ENCODE data around the gene SCN2A. TPM values are rescaled to one million over a fixed set of nuclear protein-coding genes. Genes with fewer than 3 reads are reported as not detected.

SCN2A gene
- total and polyA plus RNA-seq, 4 donors, result 0.02 to 0.31 (median 0.11) TPM

DNA sequence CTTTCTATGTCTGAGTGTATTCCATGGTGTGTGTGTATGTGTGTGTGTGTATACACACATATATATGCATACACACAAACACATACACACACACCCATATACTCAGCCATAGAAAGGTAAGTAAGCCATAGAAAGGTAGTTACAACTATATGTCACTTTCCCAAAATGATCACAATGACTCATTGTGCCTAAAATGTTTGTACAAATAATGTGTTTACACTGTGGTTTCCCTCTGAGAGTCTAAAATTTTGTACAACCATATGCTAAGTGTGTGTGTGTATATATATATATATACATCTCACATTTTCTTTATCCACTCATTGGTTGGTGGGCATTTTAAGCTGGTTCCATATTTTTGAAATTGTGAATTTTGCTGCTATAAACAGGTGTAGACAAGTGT, 175.0 kb downstream of the SCN2A start:
- TF ChIP-seq, protein P1, sequence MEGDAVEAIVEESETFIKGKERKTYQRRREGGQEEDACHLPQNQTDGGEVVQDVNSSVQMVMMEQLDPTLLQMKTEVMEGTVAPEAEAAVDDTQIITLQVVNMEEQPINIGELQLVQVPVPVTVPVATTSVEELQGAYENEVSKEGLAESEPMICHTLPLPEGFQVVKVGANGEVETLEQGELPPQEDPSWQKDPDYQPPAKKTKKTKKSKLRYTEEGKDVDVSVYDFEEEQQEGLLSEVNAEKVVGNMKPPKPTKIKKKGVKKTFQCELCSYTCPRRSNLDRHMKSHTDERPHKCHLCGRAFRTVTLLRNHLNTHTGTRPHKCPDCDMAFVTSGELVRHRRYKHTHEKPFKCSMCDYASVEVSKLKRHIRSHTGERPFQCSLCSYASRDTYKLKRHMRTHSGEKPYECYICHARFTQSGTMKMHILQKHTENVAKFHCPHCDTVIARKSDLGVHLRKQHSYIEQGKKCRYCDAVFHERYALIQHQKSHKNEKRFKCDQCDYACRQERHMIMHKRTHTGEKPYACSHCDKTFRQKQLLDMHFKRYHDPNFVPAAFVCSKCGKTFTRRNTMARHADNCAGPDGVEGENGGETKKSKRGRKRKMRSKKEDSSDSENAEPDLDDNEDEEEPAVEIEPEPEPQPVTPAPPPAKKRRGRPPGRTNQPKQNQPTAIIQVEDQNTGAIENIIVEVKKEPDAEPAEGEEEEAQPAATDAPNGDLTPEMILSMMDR (IDR thresholded peaks at IDR 0.05; ENCODE audit: control extremely low read depth, extremely low read depth), result no peak
- H3K27ac ChIP-seq (ENCODE audit: low read depth in 1 of 2, low read length in 1 of 2), result no peak overlapping the region

DNA sequence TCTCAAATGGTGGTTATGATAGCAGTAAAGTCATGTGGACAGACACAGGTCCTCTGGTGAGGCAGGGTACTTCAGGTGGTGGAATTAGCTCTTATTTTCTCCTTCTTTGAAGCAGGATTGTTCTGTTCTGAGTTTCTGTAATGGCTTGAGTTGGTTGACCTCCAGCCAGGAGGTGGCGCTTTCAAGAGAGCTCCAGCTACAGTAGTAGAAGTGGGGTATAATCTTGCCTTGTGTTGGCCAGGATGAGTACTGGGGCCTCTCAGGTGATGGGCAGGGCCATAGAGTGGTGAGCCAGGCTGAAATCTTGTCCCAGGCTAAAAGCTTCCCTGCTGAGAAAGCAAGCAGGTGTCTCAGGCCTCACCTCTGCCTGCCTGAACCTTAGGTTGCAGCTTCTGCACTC, 177.8 kb downstream of the SCN2A start:
- ATAC-seq (ENCODE audit: insufficient read depth, low FRiP score), result no peak
- TF ChIP-seq, protein P1 (IDR thresholded peaks at IDR 0.05; ENCODE audit: control extremely low read depth, extremely low read depth), result no peak
- WGBS, 2 donors, result 94 to 98% methylated on average over 1 of the region's 1 CpG
- DNase-seq, result no peak
- no peak overlapping the region for H3K27ac ChIP-seq (ENCODE audit: low read depth in 1 of 2, low read length in 1 of 2)
- H3K4me3 ChIP-seq, result no peak overlapping the region
- H3K27me3 ChIP-seq (ENCODE audit: control insufficient read depth in 3 of 3, insufficient read depth in 3 of 3, low read length in 2 of 3), result peaks cover 0 to 3% (median 0%) of the 10 kb centered on the region in 3 donors
- H3K9ac ChIP-seq (ENCODE audit: insufficient read depth in 1 of 2, low read length in 2 of 2), result no peak overlapping the region
- H3K36me3 ChIP-seq (ENCODE audit: control insufficient read depth in 4 of 4, insufficient read depth in 4 of 4, low read length in 4 of 4), result no peaks in the 10 kb centered on the region
- H3K9me3 ChIP-seq (ENCODE audit: control insufficient read depth in 4 of 4, insufficient read depth in 3 of 4, low read length in 3 of 4), result peaks cover 0 to 2% (median 0%) of the 10 kb centered on the region in 4 donors
- no peaks in the 10 kb centered on the region for H3K4me1 ChIP-seq (ENCODE audit: control insufficient read depth in 5 of 5, insufficient read depth in 5 of 5, low read length in 5 of 5)

More for the DNA sequence above, 175.0 kb downstream of the SCN2A start:
- ATAC-seq (ENCODE audit: insufficient read depth, low FRiP score) (no peak), DNase-seq (no peak)
- H3K27me3 ChIP-seq (ENCODE audit: control insufficient read depth in 3 of 3, insufficient read depth in 3 of 3, low read length in 2 of 3), result peaks cover 0 to 3% (median 0%) of the 10 kb centered on the region in 3 donors
- H3K9ac ChIP-seq (ENCODE audit: insufficient read depth in 1 of 2, low read length in 2 of 2), result no peak overlapping the region
- no peaks in the 10 kb centered on the region for H3K36me3 ChIP-seq (ENCODE audit: control insufficient read depth in 4 of 4, insufficient read depth in 4 of 4, low read length in 4 of 4)
- H3K9me3 ChIP-seq (ENCODE audit: control insufficient read depth in 4 of 4, insufficient read depth in 3 of 4, low read length in 3 of 4), result no peaks in the 10 kb centered on the region
- H3K4me1 ChIP-seq (ENCODE audit: control insufficient read depth in 5 of 5, insufficient read depth in 5 of 5, low read length in 5 of 5), result peaks cover 0 to 5% (median 0%) of the 10 kb centered on the region in 5 donors
- no peak overlapping the region for H3K4me3 ChIP-seq

DNA sequence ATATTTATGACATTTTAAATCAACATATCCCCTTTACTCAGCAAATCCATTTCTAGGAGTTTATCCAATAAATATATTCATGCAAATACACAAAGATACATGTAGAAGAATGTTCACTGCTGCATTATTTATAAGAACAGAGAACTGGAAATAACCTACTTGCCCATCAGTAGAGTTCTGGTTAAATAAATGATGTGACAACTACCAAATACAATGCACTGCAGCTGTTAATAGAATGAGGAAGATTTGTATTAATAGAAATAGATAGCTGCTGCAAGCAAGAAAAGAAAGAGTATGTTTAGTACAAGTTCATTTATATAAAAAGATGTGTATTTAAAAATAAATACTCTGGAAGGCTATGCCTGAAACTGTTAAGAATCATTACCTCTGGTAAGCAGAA, 181.0 kb downstream of the SCN2A start:
- TF ChIP-seq, protein P1 (IDR thresholded peaks at IDR 0.05; ENCODE audit: control extremely low read depth, extremely low read depth), result no peak
- Histone ChIP-seq H3K9me3 (ENCODE audit: control insufficient read depth in 4 of 4, insufficient read depth in 3 of 4, low read length in 3 of 4) (peaks cover 0 to 9% (median 2%) of the 10 kb centered on the region in 4 donors), H3K36me3 (ENCODE audit: control insufficient read depth in 4 of 4, insufficient read depth in 4 of 4, low read length in 4 of 4) (no peaks in the 10 kb centered on the region), H3K27ac (ENCODE audit: low read depth in 1 of 2, low read length in 1 of 2) (no peak overlapping the region), H3K27me3 (ENCODE audit: control insufficient read depth in 3 of 3, insufficient read depth in 3 of 3, low read length in 2 of 3) (peaks cover 0 to 3% (median 0%) of the 10 kb centered on the region in 3 donors), H3K9ac (ENCODE audit: insufficient read depth in 1 of 2, low read length in 2 of 2) (no peak overlapping the region), H3K4me3 (no peak overlapping the region), H3K4me1 (ENCODE audit: control insufficient read depth in 5 of 5, insufficient read depth in 5 of 5, low read length in 5 of 5) (no peaks in the 10 kb centered on the region)
- ATAC-seq (ENCODE audit: insufficient read depth, low FRiP score) (no peak), DNase-seq (no peak)

DNA sequence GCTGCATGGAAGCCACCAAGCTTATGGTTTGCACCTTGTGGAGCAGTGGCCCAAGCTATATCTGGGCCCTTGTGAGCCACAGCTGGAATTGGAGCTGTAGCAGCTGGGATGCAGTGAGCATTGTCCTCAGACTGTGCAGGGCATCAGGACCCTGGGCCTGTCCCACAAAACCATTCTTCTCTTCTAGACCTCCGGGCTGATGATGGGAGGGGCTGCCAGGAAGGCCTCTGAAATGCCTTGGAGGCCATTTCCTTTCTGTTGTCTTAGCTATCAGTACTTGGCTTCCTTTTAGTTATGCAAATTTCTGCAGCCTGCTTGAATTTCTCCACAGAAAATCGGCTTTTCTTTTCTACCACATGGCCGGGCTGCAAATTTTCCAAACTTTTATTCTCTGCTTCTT, 183.9 kb downstream of the SCN2A start:
- Histone ChIP-seq H3K27ac (ENCODE audit: low read depth in 1 of 2, low read length in 1 of 2) (no peak overlapping the region), H3K4me1 (ENCODE audit: control insufficient read depth in 5 of 5, insufficient read depth in 5 of 5, low read length in 5 of 5) (no peaks in the 10 kb centered on the region), H3K9me3 (ENCODE audit: control insufficient read depth in 4 of 4, insufficient read depth in 3 of 4, low read length in 3 of 4) (peaks cover 0 to 12% (median 2%) of the 10 kb centered on the region in 4 donors), H3K36me3 (ENCODE audit: control insufficient read depth in 4 of 4, insufficient read depth in 4 of 4, low read length in 4 of 4) (no peaks in the 10 kb centered on the region), H3K27me3 (ENCODE audit: control insufficient read depth in 3 of 3, insufficient read depth in 3 of 3, low read length in 2 of 3) (peaks cover 0 to 3% (median 0%) of the 10 kb centered on the region in 3 donors), H3K9ac (ENCODE audit: insufficient read depth in 1 of 2, low read length in 2 of 2) (no peak overlapping the region), H3K4me3 (no peak overlapping the region)
- TF ChIP-seq, protein P1 (IDR thresholded peaks at IDR 0.05; ENCODE audit: control extremely low read depth, extremely low read depth), result no peak
- 82 to 90% methylated on average over 3 of the region's 3 CpGs for WGBS, 2 donors
- no peak for ATAC-seq (ENCODE audit: insufficient read depth, low FRiP score)
- no peak for DNase-seq

Data from lung (tissue), 12 donors.